Measurements from ENCODE around the gene TLK2.
"Not testable (repeated sequence)": the region's sequence is repeated elsewhere in the genome, so short reads cannot be mapped to it uniquely, and the experiment has no call there.

TLK2 gene

GRCh38 chr17:62478424-62478879, at the start of gene TLK2:
Gene TLK2 (plus strand): TSS chr17:62478825. CDS start chr17:62481126, 2,301 bp downstream.
- DNase-seq (ENCODE audit: low spot score): peak; percentile 83

- not testable (repeated sequence) for DNase-seq (ENCODE audit: low spot score)
These were observed 43.4 kb upstream of the TLK2 start for GRCh38 chr17:62435251-62435650.

GRCh38 chr17:62441181-62441580, 37.4 kb upstream of the TLK2 start:
- DNase-seq (ENCODE audit: low spot score): not testable (repeated sequence)

GRCh38 chr17:62444063-62444462, 34.6 kb upstream of the TLK2 start:
- no peak for DNase-seq (ENCODE audit: low spot score)

- DNase-seq (ENCODE audit: low spot score): not testable (repeated sequence)
These were observed 32.8 kb upstream of the TLK2 start for GRCh38 chr17:62445791-62446190.

- DNase-seq (ENCODE audit: low spot score): not testable (repeated sequence)
These were observed 26.4 kb upstream of the TLK2 start for GRCh38 chr17:62452195-62452594.

- DNase-seq (ENCODE audit: low spot score): not testable (repeated sequence)
These were observed 25.6 kb upstream of the TLK2 start for GRCh38 chr17:62453041-62453440.

GRCh38 chr17:62453656-62454055, 25.0 kb upstream of the TLK2 start:
- DNase-seq (ENCODE audit: low spot score): not testable (repeated sequence)

GRCh38 chr17:62454111-62454510, 24.5 kb upstream of the TLK2 start:
- not testable (repeated sequence) for DNase-seq (ENCODE audit: low spot score)

- DNase-seq (ENCODE audit: low spot score): no peak
These were observed 22.6 kb upstream of the TLK2 start for GRCh38 chr17:62456016-62456415.

GRCh38 chr17:62458483-62458882, 20.1 kb upstream of the TLK2 start:
- DNase-seq (ENCODE audit: low spot score): not testable (repeated sequence)

GRCh38 chr17:62464422-62464821, 14.2 kb upstream of the TLK2 start:
- not testable (repeated sequence) for DNase-seq (ENCODE audit: low spot score)

- DNase-seq (ENCODE audit: low spot score): not testable (repeated sequence)
These were observed 13.4 kb upstream of the TLK2 start for GRCh38 chr17:62465271-62465670.

- DNase-seq (ENCODE audit: low spot score): peak; percentile 41
These were observed 7.8 kb upstream of the TLK2 start for GRCh38 chr17:62470666-62471379.

- DNase-seq (ENCODE audit: low spot score): not testable (repeated sequence)
These were observed 7.2 kb upstream of the TLK2 start for GRCh38 chr17:62471380-62471880.

- DNase-seq (ENCODE audit: low spot score): not testable (repeated sequence)
These were observed 5.3 kb upstream of the TLK2 start for GRCh38 chr17:62473030-62473982.

- not testable (repeated sequence) for DNase-seq (ENCODE audit: low spot score)
These were observed 1.5 kb upstream of the TLK2 start for GRCh38 chr17:62477111-62477510.

- peak; percentile 19 for DNase-seq (ENCODE audit: low spot score)
These were observed 762 bp upstream of the TLK2 start for GRCh38 chr17:62477718-62478408.

- DNase-seq (ENCODE audit: low spot score): not testable (repeated sequence)
These were observed 434 bp downstream of the TLK2 start for GRCh38 chr17:62478880-62479638.

GRCh38 chr17:62479639-62480258, 1.1 kb downstream of the TLK2 start:
- not testable (repeated sequence) for DNase-seq (ENCODE audit: low spot score)

- DNase-seq (ENCODE audit: low spot score): not testable (repeated sequence)
These were observed 3.9 kb downstream of the TLK2 start for GRCh38 chr17:62482553-62482952.
